DOHH2 (cell line): Measurements from ENCODE around the gene YIPF4.

Source experiments
- H3F3A ChIP-seq: fragments of 200-600 bp; sonication (generic), shearing (Covaris generic); 2 replicates; pipeline ENCODE4 v1.6.0; 2016; ENCODE audit warnings: antibody characterized with exemption, mild to moderate bottlenecking; ENCODE audit not compliant: control insufficient read depth, insufficient read depth
- H3K27ac ChIP-seq: fragments of 200-600 bp; sonication (generic); 2 replicates; pipeline ENCODE4 v1.5.1; 2014; ENCODE audit warnings: low read depth, mild to moderate bottlenecking, low read length, moderate library complexity
- H3K27me3 ChIP-seq: fragments of 200-600 bp; sonication (generic); 2 replicates; pipeline ENCODE4 v1.6.1; 2014; ENCODE audit warnings: mild to moderate bottlenecking, low read length, mixed read lengths; ENCODE audit not compliant: control insufficient read depth
- H3K36me3 ChIP-seq: fragments of 200-600 bp; sonication (generic); 2 replicates; pipeline ENCODE4 v1.6.1; 2014; ENCODE audit warnings: mild to moderate bottlenecking, low read length, moderate library complexity, mixed read lengths; ENCODE audit not compliant: control insufficient read depth
- H3K4me1 ChIP-seq: fragments of 200-600 bp; sonication (generic); 2 replicates; pipeline ENCODE4 v1.6.1; 2014; ENCODE audit warnings: mild to moderate bottlenecking, low read length, mixed read lengths; ENCODE audit not compliant: control insufficient read depth
- H3K4me2 ChIP-seq: fragments of 200-600 bp; sonication (generic); 2 replicates; pipeline ENCODE4 v1.6.0; 2014; ENCODE audit warnings: mild to moderate bottlenecking, low read length, moderate library complexity
- H3K4me3 ChIP-seq: fragments of 200-600 bp; sonication (generic); 2 replicates; pipeline ENCODE4 v1.5.1; 2014; ENCODE audit warnings: mild to moderate bottlenecking, low read length, mixed read lengths
- H3K79me2 ChIP-seq: fragments of 200-600 bp; sonication (generic); 2 replicates; pipeline ENCODE4 v1.6.1; 2014; ENCODE audit warnings: mild to moderate bottlenecking, low read length, mixed read lengths; ENCODE audit not compliant: control insufficient read depth
- H3K9me2 ChIP-seq: fragments of 200-600 bp; sonication (generic); replicated peaks from 2 replicates; pipeline ENCODE4 v1.6.1; 2014; ENCODE audit warnings: mild to moderate bottlenecking, low read length, mixed read lengths; ENCODE audit not compliant: control insufficient read depth
- H3K9me3 ChIP-seq: fragments of 200-600 bp; sonication (generic); 2 replicates; pipeline ENCODE4 v1.6.1; 2014; ENCODE audit warnings: antibody characterized with exemption, low read length, mixed read lengths; ENCODE audit not compliant: control insufficient read depth, insufficient read depth
- H4K20me1 ChIP-seq: fragments of 200-600 bp; sonication (generic); 2 replicates; pipeline ENCODE4 v1.6.0; 2014; ENCODE audit warnings: low read depth, mild to moderate bottlenecking, antibody characterized with exemption, low read length, moderate library complexity; ENCODE audit not compliant: control insufficient read depth, insufficient read depth
- CTCF ChIP-seq: fragments of 200-600 bp; sonication (generic); IDR thresholded peaks from one replicate; pipeline ENCODE4 v1.5.1; 2014; ENCODE audit warnings: antibody characterized with exemption, mild to moderate bottlenecking, low read depth, low read length; ENCODE audit not compliant: poor library complexity, severe bottlenecking
- EZH2phosphoT487 ChIP-seq: fragments of 200-600 bp; sonication (generic); IDR thresholded peaks from 2 replicates; pipeline ENCODE4 v1.6.1; 2017; ENCODE audit warnings: borderline replicate concordance, mild to moderate bottlenecking, antibody characterized with exemption, low read length, moderate library complexity, mixed read lengths

The YIPF4 gene

GRCh38 chr2:32242331-32242730 lies 35.4 kb upstream of the YIPF4 start:
- Histone ChIP-seq H3K4me1 (no peaks in the 10 kb centered on the region), H3K27ac (no peak overlapping the region)
- TF ChIP-seq CTCF (no peak), EZH2phosphoT487 (no peak)

GRCh38 chr2:32246911-32247310 lies 30.8 kb upstream of the YIPF4 start:
- no peaks in the 10 kb centered on the region for H3F3A ChIP-seq
- H3K36me3 ChIP-seq = no peaks in the 10 kb centered on the region
- no peak for TF ChIP-seq CTCF
- TF ChIP-seq EZH2phosphoT487 = no peak
- no peak overlapping the region for H3K4me2 ChIP-seq
- H3K79me2 ChIP-seq = no peaks in the 10 kb centered on the region
- H3K27ac ChIP-seq = no peak overlapping the region
- H3K9me3 ChIP-seq = no peaks in the 10 kb centered on the region
- H4K20me1 ChIP-seq = no peaks in the 10 kb centered on the region
- H3K4me3 ChIP-seq = no peak overlapping the region
- H3K4me1 ChIP-seq = no peaks in the 10 kb centered on the region
- H3K27me3 ChIP-seq = no peaks in the 10 kb centered on the region
- no peaks in the 10 kb centered on the region for H3K9me2 ChIP-seq

More at GRCh38 chr2:32242331-32242730, 35.4 kb upstream of the YIPF4 start:
- Histone ChIP-seq H3K79me2 (no peaks in the 10 kb centered on the region), H3K4me2 (no peak overlapping the region), H3K9me2 (no peaks in the 10 kb centered on the region), H3K27me3 (no peaks in the 10 kb centered on the region), H3F3A (no peaks in the 10 kb centered on the region), H3K9me3 (no peaks in the 10 kb centered on the region), H3K4me3 (no peak overlapping the region), H3K36me3 (no peaks in the 10 kb centered on the region), H4K20me1 (no peaks in the 10 kb centered on the region)

DNA sequence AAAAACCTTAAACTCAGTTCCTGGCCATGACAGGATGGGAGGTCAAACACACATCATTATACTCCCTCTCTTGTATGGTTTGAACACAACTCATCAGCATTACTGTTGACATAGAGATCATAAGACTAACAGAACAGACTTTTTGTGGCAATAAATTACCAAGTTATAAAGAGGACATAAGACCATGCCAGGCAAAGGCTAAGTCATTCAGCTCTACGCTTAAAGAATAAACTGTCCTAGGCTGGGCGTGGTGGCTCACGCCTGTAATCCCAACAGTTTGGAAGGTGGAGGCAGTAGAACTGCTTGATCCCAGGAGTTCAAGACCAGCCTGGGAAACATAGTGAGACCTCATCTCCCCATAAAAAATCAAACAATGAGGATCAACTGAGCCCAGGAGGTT lies 29.4 kb upstream of the YIPF4 start:
- no peak overlapping the region for H3K27ac ChIP-seq
- H3K9me2 ChIP-seq = no peaks in the 10 kb centered on the region
- H3K36me3 ChIP-seq = no peaks in the 10 kb centered on the region
- no peaks in the 10 kb centered on the region for H3K9me3 ChIP-seq
- no peaks in the 10 kb centered on the region for H3F3A ChIP-seq
- H3K4me3 ChIP-seq = no peak overlapping the region
- TF ChIP-seq CTCF (no peak), EZH2phosphoT487 (no peak)
- H3K4me1 ChIP-seq = no peaks in the 10 kb centered on the region
- H3K27me3 ChIP-seq = no peaks in the 10 kb centered on the region
- no peaks in the 10 kb centered on the region for H4K20me1 ChIP-seq
- no peak overlapping the region for H3K4me2 ChIP-seq
- H3K79me2 ChIP-seq = no peaks in the 10 kb centered on the region
